ENCODE results near the gene ADSL. TPM values are rescaled to one million over a fixed set of nuclear protein-coding genes. Genes with fewer than 3 reads are reported as not detected.

Gene ADSL
- total RNA-seq, 1 experiment from 2014 or later, result 120 TPM

- BruUV-seq (replicated peaks), result no TSS peak
- H3K36me3 ChIP-seq (ENCODE audit: control insufficient read depth, insufficient read depth, low read length), result no peaks in the 10 kb centered on the region
- POLR2A ChIA-PET, result no interaction called here
- CTCF ChIA-PET, result interaction anchor here (0.6 kb wide), 1 partner anchor 289 kb away, joined by 3 read pairs; no protein-coding TSS in a partner anchor
- Mint-ChIP-seq H3K4me1 (ENCODE audit: low read depth, unreplicated experiment) (peaks cover 7% of the 10 kb centered on the region), H3K4me3 (ENCODE audit: unreplicated experiment) (no peak overlapping the region), H3K27me3 (ENCODE audit: insufficient read depth, unreplicated experiment) (no peaks in the 10 kb centered on the region), H3K9me3 (ENCODE audit: unreplicated experiment) (no peaks in the 10 kb centered on the region), H3K36me3 (ENCODE audit: insufficient read depth, unreplicated experiment) (peaks cover 31% of the 10 kb centered on the region), H3K27ac (ENCODE audit: unreplicated experiment) (no peak overlapping the region)
- DNase-seq, result no peak
- H3K27me3 ChIP-seq (replicated peaks; ENCODE audit: control insufficient read depth, insufficient read depth, low read length), result no peaks in the 10 kb centered on the region
- no peak for TF ChIP-seq CTCF (IDR thresholded peaks at IDR 0.05; ENCODE audit: insufficient read depth in 1 of 2, low read depth in 1 of 2, low read length in 1 of 2, severe bottlenecking in 1 of 2, unreplicated experiment in 1 of 2)
- no peaks in the 10 kb centered on the region for H3K4me1 ChIP-seq
- intact Hi-C loops (cut with micrococcal nuclease; ENCODE audit: unreplicated experiment), result no loop called here
- no peaks in the 10 kb centered on the region for H3K9me3 ChIP-seq
- no peak overlapping the region for H3K4me3 ChIP-seq (ENCODE audit: low read depth, low read length)
Observed at GRCh38 chr22:40399621-40400020, 53.3 kb downstream of the ADSL start.

GRCh38 chr22:40400159-40400558 lies 53.9 kb downstream of the ADSL start:
- H3K4me1 Mint-ChIP-seq (ENCODE audit: low read depth, unreplicated experiment), result peaks cover 7% of the 10 kb centered on the region
- POLR2A ChIA-PET, result no interaction called here
- intact Hi-C loops (cut with micrococcal nuclease; ENCODE audit: unreplicated experiment), result no loop called here
- CTCF ChIA-PET, result no interaction called here
- Histone ChIP-seq H3K9me3 (no peaks in the 10 kb centered on the region), H3K36me3 (ENCODE audit: control insufficient read depth, insufficient read depth, low read length) (no peaks in the 10 kb centered on the region), H3K4me1 (no peaks in the 10 kb centered on the region), H3K4me3 (ENCODE audit: low read depth, low read length) (no peak overlapping the region), H3K27me3 (replicated peaks; ENCODE audit: control insufficient read depth, insufficient read depth, low read length) (no peaks in the 10 kb centered on the region)
- BruUV-seq (replicated peaks), result no TSS peak
- no peaks in the 10 kb centered on the region for H3K27me3 Mint-ChIP-seq (ENCODE audit: insufficient read depth, unreplicated experiment)
- H3K9me3 Mint-ChIP-seq (ENCODE audit: unreplicated experiment), result no peaks in the 10 kb centered on the region
- TF ChIP-seq CTCF (IDR thresholded peaks at IDR 0.05; ENCODE audit: insufficient read depth in 1 of 2, low read depth in 1 of 2, low read length in 1 of 2, severe bottlenecking in 1 of 2, unreplicated experiment in 1 of 2), result no peak
- no peak overlapping the region for H3K27ac Mint-ChIP-seq (ENCODE audit: unreplicated experiment)
- H3K4me3 Mint-ChIP-seq (ENCODE audit: unreplicated experiment), result no peak overlapping the region
- no peak for DNase-seq
- peaks cover 36% of the 10 kb centered on the region for H3K36me3 Mint-ChIP-seq (ENCODE audit: insufficient read depth, unreplicated experiment)

GRCh38 chr22:40401532-40401931 lies 55.2 kb downstream of the ADSL start:
- BruUV-seq (replicated peaks), result no TSS peak
- Mint-ChIP-seq H3K4me3 (ENCODE audit: unreplicated experiment) (no peak overlapping the region), H3K27ac (ENCODE audit: unreplicated experiment) (no peak overlapping the region), H3K27me3 (ENCODE audit: insufficient read depth, unreplicated experiment) (no peaks in the 10 kb centered on the region), H3K9me3 (ENCODE audit: unreplicated experiment) (no peaks in the 10 kb centered on the region), H3K36me3 (ENCODE audit: insufficient read depth, unreplicated experiment) (peaks cover 45% of the 10 kb centered on the region), H3K4me1 (ENCODE audit: low read depth, unreplicated experiment) (peaks cover 7% of the 10 kb centered on the region)
- POLR2A ChIA-PET, result no interaction called here
- H3K9me3 ChIP-seq, result no peaks in the 10 kb centered on the region
- no peak for TF ChIP-seq CTCF (IDR thresholded peaks at IDR 0.05; ENCODE audit: insufficient read depth in 1 of 2, low read depth in 1 of 2, low read length in 1 of 2, severe bottlenecking in 1 of 2, unreplicated experiment in 1 of 2)
- no peaks in the 10 kb centered on the region for H3K36me3 ChIP-seq (ENCODE audit: control insufficient read depth, insufficient read depth, low read length)
- H3K27me3 ChIP-seq (replicated peaks; ENCODE audit: control insufficient read depth, insufficient read depth, low read length), result no peaks in the 10 kb centered on the region
- intact Hi-C loops (cut with micrococcal nuclease; ENCODE audit: unreplicated experiment), result no loop called here
- no peak overlapping the region for H3K4me3 ChIP-seq (ENCODE audit: low read depth, low read length)
- H3K4me1 ChIP-seq, result no peaks in the 10 kb centered on the region
- no peak for DNase-seq
- CTCF ChIA-PET, result no interaction called here
